Measurements from ENCODE around the gene CFTR. TPM values are rescaled to one million over a fixed set of nuclear protein-coding genes. Genes with fewer than 3 reads are reported as not detected.

CFTR gene
- total and polyA plus RNA-seq, 2 of the 8 experiments (the other 6 are each of a cell fraction or from before 2014, with no cell fraction given) = 1.2 to 1.6 TPM

GRCh38 chr7:117572856-117573620 is 93.2 kb downstream of the CFTR start (continued):
- TF ChIP-seq GABPA (IDR thresholded peaks at IDR 0.05; ENCODE audit: borderline replicate concordance, insufficient read depth, low read length) = no peak
- TF ChIP-seq BACH1 (IDR thresholded peaks at IDR 0.05; ENCODE audit: low read length) = no peak
- no peak for TF ChIP-seq RXRA (IDR thresholded peaks at IDR 0.05; ENCODE audit: insufficient read depth, low read depth, low read length)
- no peak for TF ChIP-seq EZH2 (IDR thresholded peaks at IDR 0.05; ENCODE audit: low read depth, low read length, severe bottlenecking)
